GM19238 (cell line): ENCODE results near the gene NFIB.

Experiments
- DNase-seq: peaks from one replicate; pipeline ENCODE4 v3.0.0; 2011; ENCODE audit warnings: low spot score; ENCODE audit not compliant: insufficient read length

NFIB gene

DNA sequence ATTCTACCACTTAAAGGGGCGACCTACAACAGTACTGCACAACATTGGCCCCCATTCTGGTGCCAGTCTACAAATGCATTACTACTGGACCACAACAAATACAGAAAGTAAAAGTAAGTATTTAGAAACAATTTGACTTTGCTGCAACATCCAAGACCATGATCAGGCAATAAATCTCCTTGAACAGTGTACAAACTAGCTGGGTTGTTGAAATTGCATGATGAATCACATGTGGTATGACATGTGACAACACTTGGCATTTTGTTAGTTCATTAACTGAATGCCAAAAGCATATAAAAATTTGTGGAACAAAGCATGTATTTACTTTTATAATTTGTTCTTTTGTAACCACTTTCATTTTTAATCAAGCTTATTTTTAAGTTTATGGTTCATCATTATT, 270.5 kb downstream of the NFIB start:
- no peak for DNase-seq

- DNase-seq: no peak
Measured at GRCh38 chr9:14037331-14037730, 276.6 kb downstream of the NFIB start.

- DNase-seq: no peak
Measured at GRCh38 chr9:14033067-14033466, 280.9 kb downstream of the NFIB start.
